Subcutaneous adipose tissue (tissue), 4 donors: ENCODE measurements around the gene SELP. TPM values are rescaled to one million over a fixed set of nuclear protein-coding genes. Genes with fewer than 3 reads are reported as not detected.

Experiments used
- CTCF ChIP-seq: fragments of 450-650 bp; IDR thresholded peaks from one replicate; pipeline ENCODE4 v1.5.1; 2016; ENCODE audit warnings: low read depth, mild to moderate bottlenecking, control low read depth, antibody characterized with exemption, moderate library complexity
- total RNA-seq, 4 donors: library from RNA; depleted of rRNA; stranded (reverse); fragments of >200 nt; gene quantifications; one replicate each; pipeline ENCODE4 v1.1.0, GENCODE V29; 2016

SELP gene
- total RNA-seq, 4 donors from 2014 or later = 5.1 to 15.0 (median 9.6) TPM

GRCh38 chr1:169588785-169589485, 41.0 kb downstream of the SELP start:
- no peak for TF ChIP-seq CTCF

- TF ChIP-seq CTCF = no peak
Observed at GRCh38 chr1:169588112-169588511, 41.8 kb downstream of the SELP start.

- TF ChIP-seq CTCF = no peak
Observed at GRCh38 chr1:169586395-169587255, 43.3 kb downstream of the SELP start, which contains the start of gene F5. Gene F5 (minus strand): TSS chr1:169586481. CDS start chr1:169586386, 95 bp downstream.

GRCh38 chr1:169586067-169586394, 43.9 kb downstream of the SELP start:
- TF ChIP-seq CTCF = no peak

- no peak for TF ChIP-seq CTCF
Observed at GRCh38 chr1:169585181-169585580, 44.7 kb downstream of the SELP start.

- TF ChIP-seq CTCF = no peak
Observed at GRCh38 chr1:169584483-169585144, 45.3 kb downstream of the SELP start.
